Suprapubic skin (tissue), 4 donors: ENCODE measurements around the gene ST7. TPM values are rescaled to one million over a fixed set of nuclear protein-coding genes. Genes with fewer than 3 reads are reported as not detected.

Experiments
- DNase-seq, 2 donors: peaks; one replicate each; pipeline ENCODE4 v3.0.0-alpha.2; 2019; ENCODE audit warnings: low spot score in 2 of 2
- H3K27ac ChIP-seq: fragments of 200-600 bp; sonication (generic); one replicate; pipeline ENCODE4 v1.5.1; 2019
- H3K27me3 ChIP-seq: fragments of 200-600 bp; sonication (generic); one replicate; pipeline ENCODE4 v1.5.1; 2019
- H3K36me3 ChIP-seq: fragments of 200-600 bp; sonication (generic); one replicate; pipeline ENCODE4 v1.5.1; 2019
- H3K4me1 ChIP-seq: fragments of 200-600 bp; sonication (generic); one replicate; pipeline ENCODE4 v1.5.1; 2019
- H3K4me3 ChIP-seq: fragments of 200-600 bp; sonication (generic); one replicate; pipeline ENCODE4 v1.5.1; 2019; ENCODE audit warnings: mild to moderate bottlenecking
- H3K9me3 ChIP-seq: fragments of 200-600 bp; sonication (generic); one replicate; pipeline ENCODE4 v1.5.1; 2019
- EP300 ChIP-seq: sonication (generic); formaldehyde crosslinking; IDR thresholded peaks from one replicate; pipeline ENCODE4 v1.6.1; 2017; ENCODE audit warnings: antibody characterized with exemption
- POLR2A ChIP-seq, 2 donors: fragments of 450-650 bp; IDR thresholded peaks; one replicate each; pipeline ENCODE4 v1.6.1; 2017; ENCODE audit warnings: antibody characterized with exemption in 2 of 2, mild to moderate bottlenecking in 2 of 2, moderate library complexity in 2 of 2
- POLR2AphosphoS5 ChIP-seq, 3 donors: sonication (generic); formaldehyde crosslinking; IDR thresholded peaks; one replicate each; pipeline ENCODE4 v1.6.1; 2017; ENCODE audit warnings: antibody characterized with exemption in 3 of 3
- WGBS: methylation state at CpG from one replicate; pipeline ENCODE4 v1.1.5; 2018; 5-methylcytosine and 5-hydroxymethylcytosine counted together
- total RNA-seq, 4 donors: library from RNA; depleted of rRNA; stranded (reverse); fragments of >200 nt; gene quantifications; one replicate each; pipeline ENCODE4 v1.1.0, GENCODE V29; 2016
- TF ChIP-seq, protein P1 (sequence below), 2 donors: fragments of 200-600 bp in 1 of 2; fragments of 450-650 bp in 1 of 2; sonication (generic) in 1 of 2; IDR thresholded peaks; one replicate each; pipeline ENCODE4 v1.5.1; 2016 to 2019; ENCODE audit warnings: antibody characterized with exemption in 2 of 2, mild to moderate bottlenecking in 1 of 2, moderate library complexity in 1 of 2

Gene ST7
- total RNA-seq, 4 donors from 2014 or later, result 13.1 to 28.2 (median 18.6) TPM

DNA sequence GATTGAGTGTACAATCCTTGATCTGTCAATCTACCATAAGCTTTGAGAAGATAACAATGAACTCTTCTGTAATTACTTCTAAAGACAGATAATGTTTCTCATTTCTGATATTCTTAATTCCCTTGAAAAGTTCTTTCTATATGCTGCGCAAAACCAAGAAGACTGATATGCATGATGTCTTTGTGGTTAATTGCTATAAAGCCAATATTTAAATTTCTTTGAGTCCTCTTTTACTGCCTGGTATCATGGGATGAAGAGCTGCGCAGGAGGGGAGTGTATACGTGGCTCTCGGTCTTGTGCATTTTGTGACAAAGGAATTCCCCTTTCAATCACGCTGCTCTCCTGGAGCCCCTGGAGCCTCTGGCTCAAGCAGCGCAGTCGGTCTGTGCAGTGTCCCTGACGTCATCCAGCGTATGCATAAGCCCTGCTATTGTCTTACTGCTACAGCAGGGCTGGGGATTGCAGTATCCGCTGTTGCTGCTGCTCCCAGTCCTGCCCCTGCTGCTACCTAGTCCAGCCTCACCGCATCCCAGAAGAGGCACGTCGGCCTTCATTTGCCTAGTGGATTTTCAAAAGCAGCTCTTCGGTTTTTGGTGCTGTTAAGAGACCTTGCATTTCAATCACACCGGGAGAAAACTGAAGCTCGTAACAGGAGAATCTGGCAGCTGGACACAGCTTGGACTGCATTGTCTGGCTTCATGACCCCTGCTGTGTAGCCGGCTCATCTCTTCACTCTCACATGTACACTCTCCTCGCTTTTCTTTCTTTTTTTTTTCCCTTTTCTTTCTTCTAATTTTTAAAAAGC is 66.7 kb downstream of the ST7 start:
- WGBS, result 39% methylated on average over 18 of the region's 18 CpGs
- no peaks in the 10 kb centered on the region for H3K9me3 ChIP-seq
- H3K36me3 ChIP-seq, result no peaks in the 10 kb centered on the region
- peaks cover 20% of the 10 kb centered on the region for H3K4me1 ChIP-seq
- peak in 1 of 2 donors; percentile 69 for DNase-seq
- no peaks in the 10 kb centered on the region for H3K27me3 ChIP-seq
- TF ChIP-seq POLR2AphosphoS5 (IDR thresholded peaks at IDR 0.05) (no peak), POLR2A (IDR thresholded peaks at IDR 0.05) (no peak), EP300 (no peak)
- TF ChIP-seq, protein P1, sequence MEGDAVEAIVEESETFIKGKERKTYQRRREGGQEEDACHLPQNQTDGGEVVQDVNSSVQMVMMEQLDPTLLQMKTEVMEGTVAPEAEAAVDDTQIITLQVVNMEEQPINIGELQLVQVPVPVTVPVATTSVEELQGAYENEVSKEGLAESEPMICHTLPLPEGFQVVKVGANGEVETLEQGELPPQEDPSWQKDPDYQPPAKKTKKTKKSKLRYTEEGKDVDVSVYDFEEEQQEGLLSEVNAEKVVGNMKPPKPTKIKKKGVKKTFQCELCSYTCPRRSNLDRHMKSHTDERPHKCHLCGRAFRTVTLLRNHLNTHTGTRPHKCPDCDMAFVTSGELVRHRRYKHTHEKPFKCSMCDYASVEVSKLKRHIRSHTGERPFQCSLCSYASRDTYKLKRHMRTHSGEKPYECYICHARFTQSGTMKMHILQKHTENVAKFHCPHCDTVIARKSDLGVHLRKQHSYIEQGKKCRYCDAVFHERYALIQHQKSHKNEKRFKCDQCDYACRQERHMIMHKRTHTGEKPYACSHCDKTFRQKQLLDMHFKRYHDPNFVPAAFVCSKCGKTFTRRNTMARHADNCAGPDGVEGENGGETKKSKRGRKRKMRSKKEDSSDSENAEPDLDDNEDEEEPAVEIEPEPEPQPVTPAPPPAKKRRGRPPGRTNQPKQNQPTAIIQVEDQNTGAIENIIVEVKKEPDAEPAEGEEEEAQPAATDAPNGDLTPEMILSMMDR (IDR thresholded peaks at IDR 0.05), result no peak
- H3K27ac ChIP-seq, result no peak overlapping the region
- peak overlapping the region; percentile 32 for H3K4me3 ChIP-seq

DNA sequence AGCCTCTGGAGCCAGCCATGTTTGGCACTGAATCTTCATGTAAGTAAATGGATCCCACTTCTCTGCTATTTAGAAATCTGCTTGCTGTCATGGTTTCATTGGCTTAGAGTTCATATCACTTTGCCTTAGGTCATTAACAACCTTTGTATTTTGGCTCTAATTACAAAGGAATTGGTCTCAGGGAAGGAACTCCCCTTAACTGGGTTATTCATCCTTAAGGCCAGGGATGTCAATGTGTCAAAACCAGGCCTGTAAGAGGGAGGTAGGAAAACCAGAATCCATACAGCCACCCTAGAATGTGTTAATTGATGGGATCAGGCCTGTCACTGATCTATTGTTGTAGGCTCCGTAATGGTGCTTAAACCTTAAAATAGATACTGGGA is 67.3 kb downstream of the ST7 start:
- no peak for DNase-seq
- Histone ChIP-seq H3K4me3 (peak overlapping the region; percentile 32), H3K4me1 (peaks cover 15% of the 10 kb centered on the region), H3K9me3 (no peaks in the 10 kb centered on the region), H3K36me3 (no peaks in the 10 kb centered on the region), H3K27me3 (no peaks in the 10 kb centered on the region), H3K27ac (no peak overlapping the region)
- TF ChIP-seq EP300 (no peak), POLR2A (IDR thresholded peaks at IDR 0.05) (no peak)
- TF ChIP-seq, protein P1 (IDR thresholded peaks at IDR 0.05), result no peak
- WGBS, result 53% methylated on average over 1 of the region's 1 CpG

DNA sequence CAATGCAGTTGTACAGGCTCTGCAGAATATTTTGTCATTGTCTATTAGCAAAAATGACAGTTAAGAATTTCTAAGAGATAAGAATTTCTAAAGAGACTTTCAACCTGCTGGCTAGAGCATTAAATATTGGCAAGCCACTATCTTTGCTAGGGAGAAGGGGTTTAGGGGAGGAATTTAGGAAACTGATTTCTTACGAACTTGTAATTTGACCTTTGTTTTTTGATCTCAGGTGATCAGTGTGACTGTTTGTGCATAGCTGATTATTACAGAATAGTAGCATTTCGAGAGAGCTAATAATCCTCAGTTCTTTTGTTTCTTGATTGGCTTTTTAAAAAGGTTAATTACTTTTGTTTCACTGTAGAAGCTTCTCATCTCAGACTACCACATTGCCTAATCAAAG is 68.1 kb downstream of the ST7 start:
- H3K27me3 ChIP-seq, result no peaks in the 10 kb centered on the region
- WGBS, result 87% methylated on average over 2 of the region's 2 CpGs
- no peaks in the 10 kb centered on the region for H3K9me3 ChIP-seq
- H3K4me3 ChIP-seq, result no peak overlapping the region
- H3K4me1 ChIP-seq, result peaks cover 15% of the 10 kb centered on the region
- TF ChIP-seq, protein P1 (IDR thresholded peaks at IDR 0.05), result no peak
- TF ChIP-seq EP300 (no peak), POLR2A (IDR thresholded peaks at IDR 0.05) (no peak), POLR2AphosphoS5 (IDR thresholded peaks at IDR 0.05) (no peak)
- no peak for DNase-seq
- H3K27ac ChIP-seq, result no peak overlapping the region
- no peaks in the 10 kb centered on the region for H3K36me3 ChIP-seq

DNA sequence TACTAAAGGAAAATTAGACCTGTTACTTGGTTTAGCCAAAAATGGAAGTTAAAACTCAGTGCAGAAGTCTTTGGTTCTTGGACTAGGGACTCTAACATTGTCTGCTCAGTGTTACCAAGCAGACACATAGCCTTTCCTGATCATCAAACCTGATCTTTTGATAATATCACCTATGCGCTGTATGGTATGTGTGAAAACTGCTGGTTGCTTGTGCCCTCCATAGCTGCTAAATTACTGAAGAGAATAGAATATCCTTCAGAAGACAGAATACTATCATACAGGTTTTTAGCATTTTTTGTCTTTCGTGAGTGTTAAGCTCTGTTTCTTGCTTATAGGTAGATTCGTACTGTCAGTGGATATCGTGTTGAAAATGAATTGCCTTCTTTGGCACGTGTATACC is 68.7 kb downstream of the ST7 start:
- DNase-seq, result no peak
- Histone ChIP-seq H3K9me3 (no peaks in the 10 kb centered on the region), H3K27me3 (no peaks in the 10 kb centered on the region), H3K4me3 (no peak overlapping the region), H3K36me3 (no peaks in the 10 kb centered on the region), H3K4me1 (peaks cover 15% of the 10 kb centered on the region), H3K27ac (no peak overlapping the region)
- TF ChIP-seq, protein P1 (IDR thresholded peaks at IDR 0.05), result no peak
- TF ChIP-seq POLR2AphosphoS5 (IDR thresholded peaks at IDR 0.05), result no peak
- TF ChIP-seq EP300, result no peak
- no peak for TF ChIP-seq POLR2A (IDR thresholded peaks at IDR 0.05)
- WGBS, result 88% methylated on average over 5 of the region's 5 CpGs

DNA sequence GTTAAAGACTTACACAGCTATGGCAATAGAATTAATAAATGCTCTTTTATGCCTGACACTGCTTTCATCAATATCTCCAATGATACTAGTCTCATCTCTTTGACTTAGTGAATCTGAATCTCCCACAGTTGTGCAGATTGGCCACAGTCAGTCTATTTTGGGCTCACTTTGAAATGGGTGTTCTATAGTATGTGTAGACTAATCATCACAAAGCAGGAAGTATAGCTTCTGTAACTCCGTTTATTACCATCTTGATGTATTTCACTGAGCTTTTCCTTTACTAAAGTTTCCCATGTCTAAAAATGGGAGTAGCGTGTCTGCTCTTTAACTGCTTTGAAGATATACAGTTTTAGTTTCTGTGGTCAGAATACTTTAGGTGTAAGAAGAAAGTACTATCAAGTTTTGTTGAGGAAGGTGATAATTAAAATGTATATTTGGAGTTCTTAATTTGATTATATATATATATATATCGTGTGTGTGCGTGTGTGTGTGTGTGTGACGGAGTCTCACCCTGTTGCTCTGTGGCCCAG is 70.1 kb downstream of the ST7 start:
- no peak for DNase-seq
- 87% methylated on average over 5 of the region's 5 CpGs for WGBS
- H3K9me3 ChIP-seq, result no peaks in the 10 kb centered on the region
- no peaks in the 10 kb centered on the region for H3K27me3 ChIP-seq
- no peak overlapping the region for H3K27ac ChIP-seq
- TF ChIP-seq EP300 (no peak), POLR2AphosphoS5 (IDR thresholded peaks at IDR 0.05) (no peak), POLR2A (IDR thresholded peaks at IDR 0.05) (no peak)
- TF ChIP-seq, protein P1 (IDR thresholded peaks at IDR 0.05), result no peak
- no peak overlapping the region for H3K4me3 ChIP-seq
- H3K36me3 ChIP-seq, result no peaks in the 10 kb centered on the region
- H3K4me1 ChIP-seq, result peaks cover 15% of the 10 kb centered on the region
